Parathyroid adenoma (tissue), 2 donors: ENCODE results near the gene LYSMD4.
"Not testable (repeated sequence)": the region's sequence is repeated elsewhere in the genome, so short reads cannot be mapped to it uniquely, and the experiment has no call there.

Experiments used
- H2AFZ ChIP-seq: fragments of 300-600 bp; sonication (generic); one replicate; pipeline ENCODE4 v1.7.0; 2017; ENCODE audit warnings: antibody characterized with exemption, mild to moderate bottlenecking
- H3K27ac ChIP-seq: fragments of 300-600 bp; sonication (generic); one replicate; pipeline ENCODE4 v1.7.0; 2017
- H3K27me3 ChIP-seq: fragments of 300-600 bp; sonication (generic); one replicate; pipeline ENCODE4 v1.7.0; 2017; ENCODE audit warnings: low read length; ENCODE audit not compliant: control insufficient read depth, insufficient read depth
- H3K36me3 ChIP-seq: fragments of 300-600 bp; sonication (generic); one replicate; pipeline ENCODE4 v1.7.0; 2017; ENCODE audit warnings: low read length; ENCODE audit not compliant: control insufficient read depth, insufficient read depth
- H3K4me1 ChIP-seq: fragments of 300-600 bp; sonication (generic); one replicate; pipeline ENCODE4 v1.7.0; 2017; ENCODE audit warnings: control low read depth
- H3K4me2 ChIP-seq: fragments of 300-600 bp; sonication (generic); one replicate; pipeline ENCODE4 v1.7.0; 2017; ENCODE audit warnings: low read length
- H3K4me3 ChIP-seq: fragments of 300-600 bp; sonication (generic); one replicate; pipeline ENCODE4 v1.7.0; 2017; ENCODE audit warnings: low read depth, low read length
- H3K79me2 ChIP-seq: fragments of 300-600 bp; sonication (generic); one replicate; pipeline ENCODE4 v1.7.0; 2017; ENCODE audit warnings: control low read depth
- H3K9ac ChIP-seq: fragments of 300-600 bp; sonication (generic); one replicate; pipeline ENCODE4 v1.7.0; 2017; ENCODE audit warnings: mild to moderate bottlenecking
- H3K9me3 ChIP-seq: fragments of 300-600 bp; sonication (generic); one replicate; pipeline ENCODE4 v1.7.0; 2017; ENCODE audit warnings: low read length; ENCODE audit not compliant: control insufficient read depth
- TF ChIP-seq, protein P1 (sequence below): fragments of 300-600 bp; sonication (generic); IDR thresholded peaks from one replicate; pipeline ENCODE4 v1.7.0; 2017; ENCODE audit warnings: antibody characterized with exemption, mild to moderate bottlenecking
- donor health status: primary hyperparathyroidism.

The LYSMD4 gene

GRCh38 chr15:99733268-99734039, at the start of gene LYSMD4:
TSS of gene LYSMD4 (minus strand) at chr15:99733437. CDS start at chr15:99731999, 1,438 bp downstream.
- Histone ChIP-seq H3K9ac (no peak within 1 kb of the TSS), H3K4me3 (peak within 1 kb of the TSS; percentile 62), H3K27ac (peak within 1 kb of the TSS; percentile 65), H3K4me2 (peak within 1 kb of the TSS; percentile 92), H3K27me3 (no peaks in the 10 kb centered on the region), H3K79me2 (no peaks in the 10 kb centered on the region), H3K4me1 (no peaks in the 10 kb centered on the region), H2AFZ (peak within 1 kb of the TSS; percentile 92), H3K36me3 (no peaks in the 10 kb centered on the region), H3K9me3 (no peaks in the 10 kb centered on the region)
- TF ChIP-seq, protein P1, sequence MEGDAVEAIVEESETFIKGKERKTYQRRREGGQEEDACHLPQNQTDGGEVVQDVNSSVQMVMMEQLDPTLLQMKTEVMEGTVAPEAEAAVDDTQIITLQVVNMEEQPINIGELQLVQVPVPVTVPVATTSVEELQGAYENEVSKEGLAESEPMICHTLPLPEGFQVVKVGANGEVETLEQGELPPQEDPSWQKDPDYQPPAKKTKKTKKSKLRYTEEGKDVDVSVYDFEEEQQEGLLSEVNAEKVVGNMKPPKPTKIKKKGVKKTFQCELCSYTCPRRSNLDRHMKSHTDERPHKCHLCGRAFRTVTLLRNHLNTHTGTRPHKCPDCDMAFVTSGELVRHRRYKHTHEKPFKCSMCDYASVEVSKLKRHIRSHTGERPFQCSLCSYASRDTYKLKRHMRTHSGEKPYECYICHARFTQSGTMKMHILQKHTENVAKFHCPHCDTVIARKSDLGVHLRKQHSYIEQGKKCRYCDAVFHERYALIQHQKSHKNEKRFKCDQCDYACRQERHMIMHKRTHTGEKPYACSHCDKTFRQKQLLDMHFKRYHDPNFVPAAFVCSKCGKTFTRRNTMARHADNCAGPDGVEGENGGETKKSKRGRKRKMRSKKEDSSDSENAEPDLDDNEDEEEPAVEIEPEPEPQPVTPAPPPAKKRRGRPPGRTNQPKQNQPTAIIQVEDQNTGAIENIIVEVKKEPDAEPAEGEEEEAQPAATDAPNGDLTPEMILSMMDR: no peak

DNA sequence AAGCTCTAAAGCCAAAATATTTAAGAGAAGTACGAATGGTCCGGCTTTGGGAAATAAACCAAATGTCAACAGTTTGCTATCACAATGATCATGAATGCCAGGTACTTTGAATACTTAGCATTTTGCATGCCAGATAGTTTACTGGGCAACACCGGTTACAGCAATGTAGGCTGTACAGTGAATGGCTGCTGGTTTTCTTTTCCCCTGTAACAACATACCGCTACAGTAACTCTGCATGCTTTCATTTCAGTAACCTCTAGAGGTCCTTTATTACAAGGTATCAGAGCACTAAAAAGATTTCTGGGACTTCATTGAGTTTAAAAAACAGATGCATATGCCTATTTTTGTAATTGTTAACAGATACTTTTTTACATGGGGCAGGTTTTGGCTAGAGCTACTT, 48.8 kb upstream of the LYSMD4 start:
- not testable (repeated sequence) for H3K79me2 ChIP-seq, H3K27me3 ChIP-seq, H3K4me3 ChIP-seq, H3K27ac ChIP-seq, H3K9ac ChIP-seq, H3K4me1 ChIP-seq, H3K9me3 ChIP-seq, H2AFZ ChIP-seq, H3K4me2 ChIP-seq, H3K36me3 ChIP-seq

- Histone ChIP-seq H3K27me3 (no peaks in the 10 kb centered on the region), H3K9me3 (no peaks in the 10 kb centered on the region), H3K4me1 (peaks cover 4% of the 10 kb centered on the region), H3K4me2 (no peak overlapping the region), H2AFZ (no peak overlapping the region), H3K79me2 (no peaks in the 10 kb centered on the region), H3K9ac (no peak overlapping the region), H3K27ac (no peak overlapping the region), H3K4me3 (no peak overlapping the region), H3K36me3 (no peaks in the 10 kb centered on the region)
- TF ChIP-seq, protein P1: no peak
Observed at GRCh38 chr15:99777144-99777543, 43.9 kb upstream of the LYSMD4 start.

- Histone ChIP-seq H3K4me2 (no peak overlapping the region), H3K9me3 (no peaks in the 10 kb centered on the region), H3K79me2 (no peaks in the 10 kb centered on the region), H2AFZ (no peak overlapping the region), H3K9ac (no peak overlapping the region), H3K4me3 (no peak overlapping the region), H3K27me3 (no peaks in the 10 kb centered on the region), H3K4me1 (no peaks in the 10 kb centered on the region), H3K27ac (no peak overlapping the region), H3K36me3 (no peaks in the 10 kb centered on the region)
- TF ChIP-seq, protein P1: no peak
Observed at GRCh38 chr15:99764522-99764921, 31.3 kb upstream of the LYSMD4 start.

- H3K9ac ChIP-seq: no peak overlapping the region
- H3K36me3 ChIP-seq: no peaks in the 10 kb centered on the region
- no peak overlapping the region for H2AFZ ChIP-seq
- H3K4me2 ChIP-seq: no peak overlapping the region
- H3K79me2 ChIP-seq: no peaks in the 10 kb centered on the region
- H3K4me1 ChIP-seq: no peaks in the 10 kb centered on the region
- TF ChIP-seq, protein P1: no peak
- no peak overlapping the region for H3K27ac ChIP-seq
- H3K27me3 ChIP-seq: no peaks in the 10 kb centered on the region
- no peak overlapping the region for H3K4me3 ChIP-seq
- no peaks in the 10 kb centered on the region for H3K9me3 ChIP-seq
Observed at GRCh38 chr15:99763827-99764226, 30.6 kb upstream of the LYSMD4 start.
